Hepatocyte (in vitro differentiated cells): ENCODE measurements around the gene ERGIC1. TPM values are rescaled to one million over a fixed set of nuclear protein-coding genes. Genes with fewer than 3 reads are reported as not detected.

Experiments
- DNase-seq: peaks from one replicate; pipeline ENCODE4 v3.0.0-alpha.2; 2016; ENCODE audit warnings: low spot score
- H2AFZ ChIP-seq: fragments of 200-600 bp; sonication (generic); 2 replicates; pipeline ENCODE4 v1.6.0; 2016; ENCODE audit warnings: antibody characterized with exemption, mild to moderate bottlenecking
- H3K27ac ChIP-seq: fragments of 200-600 bp; sonication (generic); 2 replicates; pipeline ENCODE4 v1.5.1; 2016; ENCODE audit warnings: mild to moderate bottlenecking
- H3K27me3 ChIP-seq: fragments of 200-600 bp; sonication (generic); 2 replicates; pipeline ENCODE4 v1.6.1; 2016
- H3K36me3 ChIP-seq: fragments of 200-600 bp; sonication (generic); replicated peaks from 2 replicates; pipeline ENCODE4 v1.5.1; 2016; ENCODE audit warnings: low read depth; ENCODE audit not compliant: insufficient read depth
- H3K4me1 ChIP-seq: fragments of 200-600 bp; sonication (generic); 2 replicates; pipeline ENCODE4 v1.5.1; 2016; ENCODE audit warnings: mild to moderate bottlenecking, moderate library complexity; ENCODE audit not compliant: insufficient read depth
- H3K4me2 ChIP-seq: fragments of 200-600 bp; sonication (generic); 2 replicates; pipeline ENCODE4 v1.6.0; 2016
- H3K4me3 ChIP-seq: fragments of 200-600 bp; sonication (generic); 2 replicates; pipeline ENCODE4 v1.5.1; 2016; ENCODE audit warnings: mild to moderate bottlenecking
- H3K79me2 ChIP-seq: fragments of 200-600 bp; sonication (generic); 2 replicates; pipeline ENCODE4 v1.6.0; 2017; ENCODE audit warnings: mild to moderate bottlenecking
- H3K9me2 ChIP-seq: fragments of 200-600 bp; sonication (generic); replicated peaks from 2 replicates; pipeline ENCODE4 v1.6.0; 2017; ENCODE audit warnings: mild to moderate bottlenecking; ENCODE audit not compliant: insufficient read depth
- H3K9me3 ChIP-seq: fragments of 200-600 bp; sonication (generic); 2 replicates; pipeline ENCODE4 v1.5.1; 2016; ENCODE audit warnings: low read depth, mild to moderate bottlenecking
- H4K20me1 ChIP-seq: fragments of 200-600 bp; sonication (generic); 2 replicates; pipeline ENCODE4 v1.6.0; 2016; ENCODE audit warnings: mild to moderate bottlenecking; ENCODE audit not compliant: insufficient read depth, poor library complexity, severe bottlenecking
- CTCF ChIP-seq: fragments of 200-600 bp; sonication (generic); IDR thresholded peaks from 2 replicates; pipeline ENCODE4 v1.5.1; 2016; ENCODE audit warnings: antibody characterized with exemption, mild to moderate bottlenecking; ENCODE audit not compliant: poor library complexity
- EZH2 ChIP-seq: fragments of 200-600 bp; sonication (generic); IDR thresholded peaks from 2 replicates; pipeline ENCODE4 v1.6.1; 2016; ENCODE audit warnings: antibody characterized with exemption, mild to moderate bottlenecking, borderline replicate concordance
- EZH2phosphoT487 ChIP-seq: fragments of 200-600 bp; sonication (generic); IDR thresholded peaks from one replicate; pipeline ENCODE4 v1.6.1; 2018; ENCODE audit warnings: antibody characterized with exemption, mild to moderate bottlenecking, low read depth, moderate library complexity; ENCODE audit not compliant: unreplicated experiment, severe bottlenecking
- WGBS: methylation state at CpG from one replicate; pipeline ENCODE4 v1.1.6; 2016; ENCODE audit warnings: low lambda C conversion rate; ENCODE audit errors: missing lambda C conversion rate; 5-methylcytosine and 5-hydroxymethylcytosine counted together
- polyA plus RNA-seq: library from polyadenylated mRNA; unstranded; fragments of >200 nt; fragmentation: Nextera tagmentation; extraction: Ambion mirVana; gene quantifications from 2 replicates; pipeline ENCODE4 v1.2.1, GENCODE V29; 2016
- total RNA-seq: library from RNA; depleted of rRNA; stranded (reverse); fragments of >200 nt; gene quantifications from 2 replicates; pipeline ENCODE4 v1.2.3, GENCODE V29; 2014

Gene ERGIC1
- total and polyA plus RNA-seq, 2 experiments from 2014 or later, result 39.1 to 107 TPM

GRCh38 chr5:172878933-172879752 lies 45.1 kb downstream of the ERGIC1 start:
- no peaks in the 10 kb centered on the region for H3K9me2 ChIP-seq
- 88% methylated on average over 20 of the region's 20 CpGs for WGBS
- no peak overlapping the region for H2AFZ ChIP-seq
- H3K36me3 ChIP-seq, result no peaks in the 10 kb centered on the region
- H3K4me1 ChIP-seq, result no peaks in the 10 kb centered on the region
- H3K4me3 ChIP-seq, result no peak overlapping the region
- no peak for DNase-seq
- H3K9me3 ChIP-seq, result no peaks in the 10 kb centered on the region
- no peak overlapping the region for H3K27ac ChIP-seq
- TF ChIP-seq EZH2, result no peak
- no peak for TF ChIP-seq CTCF
- TF ChIP-seq EZH2phosphoT487, result no peak
- H3K27me3 ChIP-seq, result no peaks in the 10 kb centered on the region
- no peak overlapping the region for H3K4me2 ChIP-seq
- H4K20me1 ChIP-seq, result peaks cover 3% of the 10 kb centered on the region
- H3K79me2 ChIP-seq, result peaks cover 54% of the 10 kb centered on the region

DNA sequence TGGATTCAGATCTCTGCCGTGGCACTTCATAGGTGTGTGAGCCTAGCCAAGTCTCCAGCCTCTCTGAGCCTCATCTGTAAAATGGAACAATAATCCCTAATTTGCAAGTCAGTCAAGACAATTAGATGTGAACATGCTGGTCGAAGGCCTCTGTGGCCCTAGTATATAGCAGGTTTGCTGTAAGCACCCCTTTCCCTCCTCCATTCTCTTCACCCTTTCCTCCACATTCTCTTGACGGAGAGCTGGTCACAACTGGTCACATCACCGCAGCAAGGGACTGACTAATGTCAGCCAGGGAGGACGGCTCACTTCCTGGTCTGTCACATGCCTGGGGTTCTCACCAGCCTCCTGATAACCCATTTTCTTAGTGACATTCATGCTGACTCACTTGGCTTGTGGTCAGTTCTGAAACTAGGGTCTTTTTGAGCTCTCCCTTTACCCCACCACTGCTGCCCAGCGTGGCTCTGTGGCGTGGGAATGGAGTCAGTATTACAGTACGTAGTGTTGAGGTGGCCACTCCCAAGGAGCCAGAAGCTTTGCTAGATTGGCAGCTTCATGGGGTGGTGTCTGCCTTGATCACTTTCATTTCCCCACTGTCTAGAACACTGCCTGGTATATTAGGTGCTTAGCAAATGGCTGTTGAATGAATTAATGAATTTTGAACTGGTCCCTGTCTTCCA lies 47.8 kb downstream of the ERGIC1 start:
- 93% methylated on average over 8 of the region's 8 CpGs for WGBS
- Histone ChIP-seq H3K27ac (no peak overlapping the region), H3K4me2 (no peak overlapping the region), H4K20me1 (no peaks in the 10 kb centered on the region), H3K27me3 (no peaks in the 10 kb centered on the region), H2AFZ (no peak overlapping the region), H3K36me3 (no peaks in the 10 kb centered on the region), H3K9me3 (no peaks in the 10 kb centered on the region), H3K79me2 (peaks cover 60% of the 10 kb centered on the region), H3K9me2 (no peaks in the 10 kb centered on the region), H3K4me3 (no peak overlapping the region), H3K4me1 (no peaks in the 10 kb centered on the region)
- no peak for DNase-seq
- TF ChIP-seq EZH2phosphoT487, result no peak
- no peak for TF ChIP-seq CTCF
- TF ChIP-seq EZH2, result no peak

DNA sequence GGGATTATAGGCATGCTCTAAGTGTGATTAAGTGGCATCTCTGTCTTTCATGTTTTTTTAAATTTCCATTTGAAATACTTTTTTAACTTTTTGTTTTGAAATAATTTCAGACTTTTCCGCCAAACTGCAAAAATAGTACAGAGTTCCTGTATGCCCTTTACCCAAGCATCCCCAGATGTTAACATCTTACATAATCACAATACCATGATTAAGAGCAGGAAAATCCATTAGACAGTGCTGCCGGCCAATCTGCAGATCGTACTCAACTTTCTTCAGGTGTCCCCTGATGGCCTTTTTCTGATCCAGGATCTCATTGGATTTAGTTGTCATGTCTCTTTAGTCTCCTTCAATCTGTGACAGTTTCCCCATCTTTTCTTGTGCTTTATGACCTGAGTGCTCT lies 49.0 kb downstream of the ERGIC1 start:
- 93% methylated on average over 3 of the region's 3 CpGs for WGBS
- no peak overlapping the region for H3K27ac ChIP-seq
- DNase-seq, result no peak
- H3K4me1 ChIP-seq, result peaks cover 5% of the 10 kb centered on the region
- H2AFZ ChIP-seq, result no peak overlapping the region
- no peaks in the 10 kb centered on the region for H3K9me3 ChIP-seq
- no peak for TF ChIP-seq EZH2phosphoT487
- no peak for TF ChIP-seq CTCF
- TF ChIP-seq EZH2, result no peak
- no peaks in the 10 kb centered on the region for H3K9me2 ChIP-seq
- peaks cover 51% of the 10 kb centered on the region for H3K79me2 ChIP-seq
- no peaks in the 10 kb centered on the region for H4K20me1 ChIP-seq
- H3K27me3 ChIP-seq, result no peaks in the 10 kb centered on the region
- no peak overlapping the region for H3K4me2 ChIP-seq
- H3K4me3 ChIP-seq, result no peak overlapping the region
- no peaks in the 10 kb centered on the region for H3K36me3 ChIP-seq
